Calu3 (cell line): ENCODE measurements around the gene CXCL8. TPM values are rescaled to one million over a fixed set of nuclear protein-coding genes. Genes with fewer than 3 reads are reported as not detected.
A peak's percentile ranks its signal among the peaks of the same experiment; 100 is the strongest.

Experiments
- BruUV-seq: library from RNA; stranded (reverse); fragments of 400-500 nt; replicated peaks from 2 replicates; lab custom pipeline; 2021; lab: Mats Ljungman, UMichigan
- CTCF ChIA-PET: fragments of 300-600 bp; sonication (Branson Sonifier 250); formaldehyde crosslinking; loops from one replicate; lab custom pipeline; 2022; ENCODE audit warnings: antibody characterized with exemption; lab: Charles Lee
- DNase-seq: peaks from one replicate; pipeline ENCODE4 v3.0.0; 2022
- H3K27ac Mint-ChIP-seq: one replicate; pipeline ENCODE4 v1.8.0; 2022; ENCODE audit warnings: mixed read lengths; ENCODE audit not compliant: unreplicated experiment
- H3K27me3 Mint-ChIP-seq: one replicate; pipeline ENCODE4 v1.8.0; 2022; ENCODE audit warnings: mixed read lengths; ENCODE audit not compliant: unreplicated experiment
- H3K36me3 Mint-ChIP-seq: one replicate; pipeline ENCODE4 v1.8.0; 2022; ENCODE audit warnings: mild to moderate bottlenecking, moderate library complexity, mixed read lengths; ENCODE audit not compliant: insufficient read depth, unreplicated experiment
- H3K4me1 Mint-ChIP-seq: one replicate; pipeline ENCODE4 v1.8.0; 2022; ENCODE audit warnings: mild to moderate bottlenecking, low read depth, mixed read lengths; ENCODE audit not compliant: unreplicated experiment
- H3K4me3 Mint-ChIP-seq: one replicate; pipeline ENCODE4 v1.8.0; 2022; ENCODE audit warnings: mild to moderate bottlenecking, low read depth, moderate library complexity, mixed read lengths; ENCODE audit not compliant: unreplicated experiment
- H3K9me3 Mint-ChIP-seq: one replicate; pipeline ENCODE4 v1.8.0; 2022; ENCODE audit warnings: low read depth, mixed read lengths; ENCODE audit not compliant: unreplicated experiment
- CTCF ChIP-seq: fragments of 200-600 bp; IDR thresholded peaks from one replicate; pipeline ENCODE4 v1.8.0; 2022; ENCODE audit warnings: antibody characterized with exemption; ENCODE audit not compliant: unreplicated experiment
- intact Hi-C: fragments of 100-400 bp; cut with micrococcal nuclease; formaldehyde crosslinking; loops from one replicate; pipeline ENCODE4 v1.10.0; 2022; ENCODE audit not compliant: unreplicated experiment
- total RNA-seq: library from RNA; stranded (reverse); gene quantifications from 2 replicates; pipeline ENCODE4 v1.2.3, GENCODE V29; 2022

CXCL8 gene
- total RNA-seq, 1 experiment from 2014 or later, result 404 TPM

- CTCF ChIA-PET, result interaction anchor here (1.0 kb wide), 1 partner anchor 9 kb away, joined by 4 read pairs; no protein-coding TSS in a partner anchor
- H3K27me3 Mint-ChIP-seq, result no peaks in the 10 kb centered on the region
- H3K4me1 Mint-ChIP-seq, result peaks cover 67% of the 10 kb centered on the region
- intact Hi-C loops, result loop anchor here (2.0 kb wide), 1 partner anchor 20 kb away; no protein-coding TSS in a partner anchor
- H3K9me3 Mint-ChIP-seq, result no peaks in the 10 kb centered on the region
- BruUV-seq, result no TSS peak
- TF ChIP-seq CTCF, result no peak
- H3K27ac Mint-ChIP-seq, result no peak overlapping the region
- H3K36me3 Mint-ChIP-seq, result peaks cover 13% of the 10 kb centered on the region
- no peak for DNase-seq
- no peak overlapping the region for H3K4me3 Mint-ChIP-seq
These were observed 33.6 kb upstream of the CXCL8 start for GRCh38 chr4:73706811-73707210.

DNA sequence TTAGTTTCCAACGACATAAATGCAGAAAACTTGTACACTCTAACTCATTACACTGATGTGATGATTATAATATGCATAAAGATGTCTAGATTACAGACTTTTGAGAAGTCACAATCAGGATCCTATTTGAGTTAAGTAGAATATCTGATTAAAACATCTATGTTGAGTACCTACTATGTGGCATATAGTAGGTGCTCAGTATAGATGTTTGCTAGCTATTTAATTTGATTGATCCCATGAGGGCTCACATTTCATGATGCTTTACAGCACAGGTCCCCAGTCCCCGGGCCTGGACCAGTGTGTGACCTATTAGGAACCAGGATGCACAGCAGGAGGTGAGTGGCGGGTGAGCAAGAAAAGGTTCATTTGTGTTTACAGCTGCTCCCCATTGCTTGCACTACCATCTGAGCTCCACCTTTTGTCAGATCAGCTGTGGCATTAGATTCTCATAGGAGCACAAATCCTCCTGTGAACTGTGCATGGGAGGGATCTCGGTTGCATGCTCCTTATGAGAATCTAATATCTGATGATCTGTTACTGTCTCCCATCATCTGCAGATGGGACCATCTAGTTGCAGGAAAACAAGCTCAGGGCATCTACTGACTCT, 33.0 kb upstream of the CXCL8 start:
- TF ChIP-seq CTCF, result no peak
- no peaks in the 10 kb centered on the region for H3K27me3 Mint-ChIP-seq
- CTCF ChIA-PET, result interaction anchor here (0.6 to 1.3 kb wide), 4 partner anchors 9 to 45 kb away, joined by 3 to 8 read pairs (median 5); no protein-coding TSS in a partner anchor
- no TSS peak for BruUV-seq
- peaks cover 13% of the 10 kb centered on the region for H3K36me3 Mint-ChIP-seq
- H3K4me3 Mint-ChIP-seq, result no peak overlapping the region
- peaks cover 69% of the 10 kb centered on the region for H3K4me1 Mint-ChIP-seq
- no peak for DNase-seq
- intact Hi-C loops, result loop anchor here (2.0 kb wide), 1 partner anchor 19 kb away; no protein-coding TSS in a partner anchor
- H3K9me3 Mint-ChIP-seq, result no peaks in the 10 kb centered on the region
- H3K27ac Mint-ChIP-seq, result peak overlapping the region; percentile 85

GRCh38 chr4:73707918-73708577, 32.3 kb upstream of the CXCL8 start:
- Mint-ChIP-seq H3K27ac (peak overlapping the region; percentile 85), H3K9me3 (no peaks in the 10 kb centered on the region), H3K4me1 (peaks cover 67% of the 10 kb centered on the region), H3K27me3 (no peaks in the 10 kb centered on the region), H3K36me3 (peaks cover 9% of the 10 kb centered on the region), H3K4me3 (no peak overlapping the region)
- intact Hi-C loops, result loop anchor here (2.0 kb wide), 1 partner anchor 19 kb away; no protein-coding TSS in a partner anchor
- CTCF ChIA-PET, result interaction anchor here (0.6 to 1.3 kb wide), 4 partner anchors 10 to 46 kb away, joined by 3 to 8 read pairs (median 5); no protein-coding TSS in a partner anchor
- BruUV-seq, result TSS peak; percentile 31
- peak; percentile 41 for DNase-seq
- no peak for TF ChIP-seq CTCF

- Mint-ChIP-seq H3K9me3 (no peaks in the 10 kb centered on the region), H3K36me3 (peaks cover 4% of the 10 kb centered on the region), H3K27ac (peak overlapping the region; percentile 15), H3K27me3 (no peaks in the 10 kb centered on the region), H3K4me1 (peaks cover 64% of the 10 kb centered on the region), H3K4me3 (no peak overlapping the region)
- no TSS peak for BruUV-seq
- TF ChIP-seq CTCF, result no peak
- DNase-seq, result no peak
- intact Hi-C loops, result no loop called here
- CTCF ChIA-PET, result no interaction called here
These were observed 30.8 kb upstream of the CXCL8 start for GRCh38 chr4:73709451-73710033.
